Sigmoid colon (tissue), 4 donors: ENCODE data around the gene TRIO.

Experiments used
- CTCF ChIP-seq, 4 experiments: fragments of 450-650 bp in 3 of 4; fragments of 200-600 bp in 1 of 4; IDR thresholded peaks; one replicate each; pipeline ENCODE4 v1.5.1; 2016 to 2019; ENCODE audit warnings: antibody characterized with exemption in 4 of 4, mild to moderate bottlenecking in 3 of 4, moderate library complexity in 2 of 4
- EP300 ChIP-seq, 4 donors: sonication (generic); formaldehyde crosslinking; IDR thresholded peaks; one replicate each; pipeline ENCODE4 v1.6.1; 2017; ENCODE audit warnings: antibody characterized with exemption in 4 of 4
- POLR2A ChIP-seq, 2 donors: fragments of 450-650 bp; IDR thresholded peaks; one replicate each; pipeline ENCODE4 v1.6.1; 2016; ENCODE audit warnings: antibody characterized with exemption in 2 of 2, mild to moderate bottlenecking in 2 of 2, moderate library complexity in 2 of 2
- POLR2AphosphoS5 ChIP-seq, 4 donors: sonication (generic); formaldehyde crosslinking; IDR thresholded peaks; one replicate each; pipeline ENCODE4 v1.6.1; 2017; ENCODE audit warnings: antibody characterized with exemption in 4 of 4

- TF ChIP-seq POLR2A (IDR thresholded peaks at IDR 0.05) (no peak), CTCF (IDR thresholded peaks at IDR 0.05) (no peak), EP300 (IDR thresholded peaks at IDR 0.05) (no peak), POLR2AphosphoS5 (IDR thresholded peaks at IDR 0.05) (no peak)
Observed at GRCh38 chr5:14284392-14285148, 141.4 kb downstream of the TRIO start.
